Esophagus squamous epithelium (tissue), 5 donors: ENCODE results near the gene NID1. TPM values are rescaled to one million over a fixed set of nuclear protein-coding genes. Genes with fewer than 3 reads are reported as not detected.

Experiments used
- DNase-seq: peaks from one replicate; lab custom pipeline; 2025; lab: John Stamatoyannopoulos, UW
- H3K27ac ChIP-seq, 4 donors: fragments of 200-600 bp; sonication (generic); one replicate each; pipeline ENCODE4 v1.5.1; 2016 to 2019; ENCODE audit warnings: mild to moderate bottlenecking in 1 of 4
- H3K27me3 ChIP-seq, 4 donors: fragments of 200-600 bp; sonication (generic); 1 replicate in 3 of 4; 2 replicates in 1 of 4; pipeline versions ENCODE4 v1.5.1 to v1.6.0; 2017 to 2021; ENCODE audit warnings: antibody characterized with exemption in 1 of 4
- H3K36me3 ChIP-seq, 3 donors: fragments of 200-600 bp; sonication (generic); one replicate each; pipeline ENCODE4 v1.5.1; 2016 to 2019
- H3K4me1 ChIP-seq, 3 donors: fragments of 200-600 bp; sonication (generic); one replicate each; pipeline ENCODE4 v1.5.1; 2017 to 2019
- H3K4me3 ChIP-seq, 4 donors: fragments of 200-600 bp; sonication (generic); 1 replicate in 3 of 4; 2 replicates in 1 of 4; pipeline ENCODE4 v1.5.1; 2016 to 2019; ENCODE audit warnings: mild to moderate bottlenecking in 2 of 4, moderate library complexity in 1 of 4
- H3K9me3 ChIP-seq, 3 donors: fragments of 200-600 bp; sonication (generic); one replicate each; pipeline ENCODE4 v1.5.1; 2016 to 2019
- POLR2A ChIP-seq, 4 donors: fragments of 450-650 bp; IDR thresholded peaks; one replicate each; pipeline ENCODE4 v1.6.1; 2017; ENCODE audit warnings: antibody characterized with exemption in 4 of 4, mild to moderate bottlenecking in 4 of 4, moderate library complexity in 3 of 4
- WGBS, 2 donors: methylation state at CpG; one replicate each; pipeline ENCODE4 v1.1.5; 2018; 5-methylcytosine and 5-hydroxymethylcytosine counted together
- intact Hi-C: fragments of 100-400 bp; cut with DNase I; formaldehyde crosslinking; loops from one replicate; pipeline ENCODE4 v1.15.0; 2022
- total RNA-seq, 4 donors: library from RNA; depleted of rRNA; stranded (reverse); fragments of >200 nt; gene quantifications; one replicate each; pipeline ENCODE4 v1.1.0, GENCODE V29; 2016
- TF ChIP-seq, protein P1 (sequence below), 6 experiments: fragments of 450-650 bp in 4 of 6; fragments of 200-600 bp in 2 of 6; sonication (generic) in 2 of 6; IDR thresholded peaks; one replicate each; pipeline ENCODE4 v1.5.1; 2016 to 2019; ENCODE audit warnings: antibody characterized with exemption in 6 of 6, mild to moderate bottlenecking in 4 of 6, moderate library complexity in 4 of 6
- donor health status: DM: yes; HTN: yes; CAD: no.

NID1 gene
- total RNA-seq, 4 donors from 2014 or later = 3.6 to 120 (median 28.5) TPM

DNA sequence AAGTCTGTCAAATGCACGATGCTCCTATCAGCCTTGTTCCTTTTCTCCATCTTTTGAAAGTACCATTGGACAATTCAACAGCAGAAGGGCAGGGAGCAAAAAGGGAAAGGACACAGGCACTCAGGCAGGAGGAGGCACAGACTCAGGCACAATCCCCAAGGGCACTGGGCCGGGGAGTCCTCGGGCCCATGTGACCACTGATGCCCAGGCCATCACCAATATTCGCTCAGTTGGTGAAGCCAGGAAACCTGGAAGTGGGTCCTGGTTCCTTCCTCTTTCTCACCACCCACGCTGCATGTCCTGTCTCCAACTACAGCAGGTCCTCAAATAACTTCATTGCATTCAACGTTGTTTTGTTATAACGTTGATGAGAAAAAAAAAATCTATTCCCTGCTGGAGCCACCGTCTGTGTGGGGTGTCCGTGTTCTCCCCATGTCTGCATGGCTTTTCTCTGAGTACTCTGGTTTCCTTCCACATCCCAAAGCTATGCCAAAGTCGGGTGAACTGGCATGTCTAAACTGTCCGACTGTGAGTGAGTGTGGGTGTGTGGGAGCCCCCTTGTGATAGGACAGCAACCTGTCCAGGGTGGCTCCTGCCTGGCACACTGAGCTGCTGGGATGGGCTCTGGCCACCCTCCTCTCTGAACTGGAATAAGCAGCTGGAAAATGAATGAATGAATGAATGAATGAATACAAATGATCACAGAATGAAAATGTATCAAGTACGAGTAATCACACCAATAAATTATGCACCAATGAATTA is 12.5 kb downstream of the NID1 start:
- Histone ChIP-seq H3K36me3 (peaks cover 0 to 16% (median 0%) of the 10 kb centered on the region in 3 donors), H3K4me3 (no peak overlapping the region), H3K27ac (no peak overlapping the region), H3K9me3 (no peaks in the 10 kb centered on the region), H3K4me1 (peaks cover 0 to 40% (median 4%) of the 10 kb centered on the region in 3 donors), H3K27me3 (peaks cover 0 to 7% (median 0%) of the 10 kb centered on the region in 4 donors)
- 37 to 39% methylated on average over 12 of the region's 12 CpGs for WGBS, 2 donors
- DNase-seq = no peak
- TF ChIP-seq, protein P1, sequence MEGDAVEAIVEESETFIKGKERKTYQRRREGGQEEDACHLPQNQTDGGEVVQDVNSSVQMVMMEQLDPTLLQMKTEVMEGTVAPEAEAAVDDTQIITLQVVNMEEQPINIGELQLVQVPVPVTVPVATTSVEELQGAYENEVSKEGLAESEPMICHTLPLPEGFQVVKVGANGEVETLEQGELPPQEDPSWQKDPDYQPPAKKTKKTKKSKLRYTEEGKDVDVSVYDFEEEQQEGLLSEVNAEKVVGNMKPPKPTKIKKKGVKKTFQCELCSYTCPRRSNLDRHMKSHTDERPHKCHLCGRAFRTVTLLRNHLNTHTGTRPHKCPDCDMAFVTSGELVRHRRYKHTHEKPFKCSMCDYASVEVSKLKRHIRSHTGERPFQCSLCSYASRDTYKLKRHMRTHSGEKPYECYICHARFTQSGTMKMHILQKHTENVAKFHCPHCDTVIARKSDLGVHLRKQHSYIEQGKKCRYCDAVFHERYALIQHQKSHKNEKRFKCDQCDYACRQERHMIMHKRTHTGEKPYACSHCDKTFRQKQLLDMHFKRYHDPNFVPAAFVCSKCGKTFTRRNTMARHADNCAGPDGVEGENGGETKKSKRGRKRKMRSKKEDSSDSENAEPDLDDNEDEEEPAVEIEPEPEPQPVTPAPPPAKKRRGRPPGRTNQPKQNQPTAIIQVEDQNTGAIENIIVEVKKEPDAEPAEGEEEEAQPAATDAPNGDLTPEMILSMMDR (IDR thresholded peaks at IDR 0.05) = no peak
- no peak for TF ChIP-seq POLR2A (IDR thresholded peaks at IDR 0.05)
- intact Hi-C loops = no loop called here

DNA sequence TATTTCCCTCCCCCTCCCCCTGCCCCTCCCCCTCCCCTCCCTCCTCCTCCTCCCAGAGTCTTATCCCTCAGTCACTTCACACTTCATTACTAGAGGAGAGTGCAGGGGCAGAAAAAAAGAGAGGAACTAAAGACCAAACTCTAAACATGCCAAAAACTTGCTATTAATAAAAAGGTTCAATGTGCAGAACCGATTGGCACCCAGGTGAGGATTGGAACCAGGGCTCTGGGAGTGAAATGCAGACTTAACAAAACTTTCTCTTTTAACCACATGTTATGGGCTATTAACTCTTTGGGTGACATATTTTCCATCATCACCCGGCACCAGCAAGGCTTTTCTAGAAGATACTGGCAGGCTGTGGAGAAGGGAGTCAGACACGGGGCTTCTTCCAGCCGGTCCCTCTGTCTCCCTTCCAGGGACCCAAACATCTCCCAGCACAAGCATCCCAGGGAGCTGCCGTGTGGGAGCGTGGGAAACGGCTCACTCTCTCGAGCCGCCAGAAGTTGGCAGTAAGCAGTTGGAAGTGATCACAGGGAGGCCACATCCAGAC is 13.6 kb downstream of the NID1 start:
- peaks cover 0 to 7% (median 0%) of the 10 kb centered on the region in 4 donors for H3K27me3 ChIP-seq
- peak overlapping the region in 1 of 4 donors; percentile 22 for H3K4me3 ChIP-seq
- H3K36me3 ChIP-seq = peaks cover 0 to 27% (median 0%) of the 10 kb centered on the region in 3 donors
- WGBS, 2 donors = 13 to 33% methylated on average over 7 to 9 of the region's 9 CpGs
- H3K27ac ChIP-seq = peak overlapping the region in 2 of 4 donors; percentile 26 to 55
- intact Hi-C loops = no loop called here
- H3K4me1 ChIP-seq = peaks cover 0 to 31% (median 3%) of the 10 kb centered on the region in 3 donors
- H3K9me3 ChIP-seq = no peaks in the 10 kb centered on the region
- DNase-seq = no peak
- TF ChIP-seq POLR2A (IDR thresholded peaks at IDR 0.05) = no peak
- TF ChIP-seq, protein P1 (IDR thresholded peaks at IDR 0.05) = no peak

DNA sequence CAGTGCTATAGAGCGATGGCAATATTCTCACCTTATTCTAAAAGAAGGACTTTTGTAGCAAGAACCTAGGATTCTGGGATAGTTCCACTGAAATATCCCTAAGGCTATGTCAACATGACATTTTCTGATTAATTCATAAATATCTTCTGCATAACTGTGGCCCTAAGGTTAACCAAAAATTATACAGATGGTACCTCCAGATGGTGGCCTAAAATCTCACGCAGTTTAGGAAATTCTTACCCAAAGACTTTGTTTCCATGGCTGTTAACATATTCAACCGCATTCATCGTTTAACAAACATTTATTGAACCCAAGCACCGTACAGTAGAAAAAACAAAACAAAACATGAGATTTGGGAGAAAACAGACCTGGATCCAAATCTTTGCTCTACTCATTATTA is 19.1 kb downstream of the NID1 start:
- no peak overlapping the region for H3K4me3 ChIP-seq
- no peak overlapping the region for H3K27ac ChIP-seq
- peaks cover 0 to 69% (median 0%) of the 10 kb centered on the region in 3 donors for H3K36me3 ChIP-seq
- 88 to 98% methylated on average over 5 of the region's 5 CpGs for WGBS, 2 donors
- intact Hi-C loops = no loop called here
- no peaks in the 10 kb centered on the region for H3K27me3 ChIP-seq
- DNase-seq = no peak
- TF ChIP-seq, protein P1 (IDR thresholded peaks at IDR 0.05) = no peak
- TF ChIP-seq POLR2A (IDR thresholded peaks at IDR 0.05) = no peak
- H3K4me1 ChIP-seq = peaks cover 0 to 5% (median 0%) of the 10 kb centered on the region in 3 donors
- H3K9me3 ChIP-seq = no peaks in the 10 kb centered on the region

DNA sequence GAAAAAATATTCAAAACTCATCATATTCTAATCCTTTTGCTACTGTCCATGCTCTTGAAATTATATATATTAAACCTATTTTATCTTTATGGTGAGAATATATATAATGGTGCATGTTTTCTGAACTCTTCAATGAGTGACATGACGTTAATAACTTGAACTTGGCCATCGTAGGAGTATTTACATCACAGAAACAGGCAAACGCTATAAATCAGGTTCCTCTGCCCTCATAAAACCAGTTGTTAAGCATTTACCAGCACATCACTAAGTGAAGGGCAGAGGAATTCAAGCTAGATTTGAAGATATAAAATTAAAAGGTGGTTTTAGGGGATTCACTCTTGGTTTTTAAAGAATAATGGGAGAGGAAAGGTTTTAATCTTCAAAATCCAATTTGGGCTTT is 20.5 kb downstream of the NID1 start:
- Histone ChIP-seq H3K4me1 (peaks cover 0 to 10% (median 0%) of the 10 kb centered on the region in 3 donors), H3K9me3 (no peaks in the 10 kb centered on the region), H3K27me3 (no peaks in the 10 kb centered on the region), H3K27ac (no peak overlapping the region), H3K36me3 (peaks cover 0 to 69% (median 0%) of the 10 kb centered on the region in 3 donors), H3K4me3 (no peak overlapping the region)
- intact Hi-C loops = no loop called here
- no peak for DNase-seq
- 84 to 90% methylated on average over 3 of the region's 3 CpGs for WGBS, 2 donors
- TF ChIP-seq, protein P1 (IDR thresholded peaks at IDR 0.05) = no peak
- no peak for TF ChIP-seq POLR2A (IDR thresholded peaks at IDR 0.05)
